ENCODE measurements around the gene TMEM231.

GRCh38 chr16:75526032-75526790, 29.8 kb downstream of the TMEM231 start:
- TF ChIP-seq EP300 (IDR thresholded peaks at IDR 0.05; ENCODE audit: borderline replicate concordance in 1 of 2, low read depth in 2 of 2, low read length in 2 of 2) (no peak), POLR2A (IDR thresholded peaks at IDR 0.05; ENCODE audit: control extremely low read depth in 1 of 2, low read depth in 2 of 2, low read length in 2 of 2) (no peak), SP1 (IDR thresholded peaks at IDR 0.05; ENCODE audit: low read depth, low read length) (no peak), TCF12 (IDR thresholded peaks at IDR 0.05; ENCODE audit: low read depth, low read length) (no peak), CTCF (IDR thresholded peaks at IDR 0.05; ENCODE audit: control extremely low read depth in 1 of 3, insufficient read depth in 1 of 3, low read depth in 1 of 3, low read length in 3 of 3) (no peak), RNF2 (IDR thresholded peaks at IDR 0.05; ENCODE audit: borderline replicate concordance, low read depth, low read length, missing control alignments, poor library complexity, severe bottlenecking) (no peak), POLR2AphosphoS5 (IDR thresholded peaks at IDR 0.05; ENCODE audit: low read depth, low read length) (no peak), PHF8 (conservative IDR thresholded peaks at IDR 0.05; ENCODE audit: low read depth, low read length) (no peak), E2F6 (IDR thresholded peaks at IDR 0.05) (no peak)
